HepG2 (cell line): Measurements from ENCODE around the gene TMEM221. TPM values are rescaled to one million over a fixed set of nuclear protein-coding genes. Genes with fewer than 3 reads are reported as not detected.

ENCODE experiments used
- ARID4A ChIP-seq: sonication (generic); formaldehyde crosslinking; IDR thresholded peaks from 2 replicates; pipeline ENCODE4 v1.5.0; 2020; ENCODE audit warnings: mild to moderate bottlenecking, missing genetic modification reagents, borderline replicate concordance
- ARID5B ChIP-seq: IDR thresholded peaks from 2 replicates; pipeline ENCODE4 v1.4.0; 2020; ENCODE audit warnings: mild to moderate bottlenecking, missing genetic modification reagents
- E2F1 ChIP-seq: sonication (generic); formaldehyde crosslinking; IDR thresholded peaks from 2 replicates; pipeline ENCODE4 v1.5.0; 2020; ENCODE audit warnings: missing genetic modification reagents
- ELF1 ChIP-seq: sonication (generic); formaldehyde crosslinking; IDR thresholded peaks from 2 replicates; pipeline ENCODE4 v1.4.0; 2020; ENCODE audit warnings: missing genetic modification reagents
- KLF15 ChIP-seq: sonication (generic); formaldehyde crosslinking; IDR thresholded peaks from 2 replicates; pipeline ENCODE4 v1.8.1; 2023; ENCODE audit warnings: borderline replicate concordance, mild to moderate bottlenecking, inconsistent platforms, missing genetic modification reagents, mixed read lengths
- KLF6 ChIP-seq: IDR thresholded peaks from 2 replicates; pipeline ENCODE4 v1.8.0; 2016; ENCODE audit warnings: missing biosample characterization, missing genetic modification reagents
- MAFF ChIP-seq: IDR thresholded peaks from 2 replicates; pipeline ENCODE4 v1.6.1; 2011; ENCODE audit warnings: low read depth, low read length, improper control_type of control experiment
- NFE2L1 ChIP-seq: sonication (generic); formaldehyde crosslinking; IDR thresholded peaks from 2 replicates; pipeline ENCODE4 v1.4.0; 2020; ENCODE audit warnings: missing genetic modification reagents, mild to moderate bottlenecking, borderline replicate concordance
- PBX2 ChIP-seq: IDR thresholded peaks from 2 replicates; pipeline ENCODE4 v1.6.1; 2016; ENCODE audit warnings: control low read depth
- POLR2AphosphoS5 ChIP-seq: IDR thresholded peaks from 2 replicates; pipeline ENCODE4 v1.6.1; 2012; ENCODE audit warnings: low read depth, low read length
- SAFB2 ChIP-seq: sonication (generic); formaldehyde crosslinking; IDR thresholded peaks from 2 replicates; pipeline ENCODE4 v1.5.1; 2020; ENCODE audit warnings: missing genetic modification reagents, low read depth, mild to moderate bottlenecking, borderline replicate concordance
- ZFAT ChIP-seq: sonication (generic); formaldehyde crosslinking; conservative IDR thresholded peaks from 2 replicates; pipeline ENCODE4 v1.8.1; 2023; ENCODE audit warnings: missing genetic modification reagents, inconsistent platforms
- ZNF260 ChIP-seq: sonication (generic); formaldehyde crosslinking; IDR thresholded peaks from 2 replicates; pipeline ENCODE4 v1.4.0; 2020; ENCODE audit warnings: missing genetic modification reagents, low read depth, mild to moderate bottlenecking, borderline replicate concordance
- ZNF282 ChIP-seq: fragments of 450-650 bp; IDR thresholded peaks from 2 replicates; pipeline ENCODE4 v1.6.1; 2018; ENCODE audit not compliant: partially characterized antibody
- ZNF576 ChIP-seq: sonication (generic); formaldehyde crosslinking; IDR thresholded peaks from 2 replicates; pipeline ENCODE4 v1.4.0; 2020; ENCODE audit warnings: mild to moderate bottlenecking, missing genetic modification reagents
- ZNF704 ChIP-seq: sonication (generic); formaldehyde crosslinking; IDR thresholded peaks from 2 replicates; pipeline ENCODE4 v1.8.1; 2023; ENCODE audit warnings: mild to moderate bottlenecking, inconsistent platforms, moderate library complexity, missing genetic modification reagents, borderline replicate concordance
- polyA plus RNA-seq, 8 experiments: library from polyadenylated mRNA; depleted of rRNA in 3 of 8; stranded (reverse) in 7 of 8; unstranded in 1 of 8; fragments of >200 nt; fragmentation: Illumina TruSeq in 4 of 8; extraction: Trizol in 4 of 8; gene quantifications; 2 replicates each; pipeline versions ENCODE4 v1.2.1 to v1.2.3, GENCODE V29; 2011 to 2016; ENCODE audit warnings: low read depth in 4 of 8, missing spikeins in 1 of 8, mixed read lengths in 1 of 8; ENCODE audit not compliant: insufficient read depth in 1 of 8
- total RNA-seq, 5 experiments: library from RNA; depleted of rRNA; stranded (reverse); fragments of >200 nt; fragmentation: Illumina TruSeq; extraction: Trizol; gene quantifications; 2 replicates each; pipeline ENCODE4 v1.2.3, GENCODE V29; 2016; ENCODE audit warnings: low read depth in 1 of 5

Gene TMEM221
- total and polyA plus RNA-seq, 2 of the 13 experiments (the other 11 are each of a cell fraction or from before 2014, with no cell fraction given) = 0.33 to 0.77 TPM

GRCh38 chr19:17419621-17420474, 28.6 kb downstream of the TMEM221 start, which contains the start of gene MVB12A (continued):
- peak; percentile 84; the same call in 1 of the 2 replicates for TF ChIP-seq ARID4A
- TF ChIP-seq PBX2 (CRISPR knock-in tag) = no peak
- no peak for TF ChIP-seq ARID5B (CRISPR knock-in tag)
- peak; percentile 88 for TF ChIP-seq E2F1 (CRISPR knock-in tag)
- no peak for TF ChIP-seq NFE2L1 (CRISPR knock-in tag)
- no peak for TF ChIP-seq ZNF260 (CRISPR knock-in tag)
- no peak for TF ChIP-seq KLF6
- TF ChIP-seq ZNF704 (CRISPR knock-in tag) = peak; percentile 62; the same call in 1 of the 2 replicates
- no peak for TF ChIP-seq ZNF282
- no peak for TF ChIP-seq SAFB2 (CRISPR knock-in tag)
- peak; percentile 96 for TF ChIP-seq ELF1 (CRISPR knock-in tag)
- TF ChIP-seq KLF15 (CRISPR knock-in tag) = no peak
- TF ChIP-seq ZNF576 = no peak; the same call in 1 of the 2 replicates
- no peak for TF ChIP-seq MAFF
- TF ChIP-seq POLR2AphosphoS5 = peak; percentile 56; the same call in 1 of the 2 replicates
- no peak for TF ChIP-seq ZFAT
